Natural killer cell (primary cell): ENCODE measurements around the gene ERC1. TPM values are rescaled to one million over a fixed set of nuclear protein-coding genes. Genes with fewer than 3 reads are reported as not detected.

ENCODE experiments used
- ATAC-seq, 3 donors: fragments of 150-1000 bp in 2 of 3; fragments of 200-7000 bp in 1 of 3; cut with Tn5 transposase; 1 replicate in 1 of 3; 2 replicates in 2 of 3; pipeline ENCODE4 v1.10.0; 2021; ENCODE audit warnings: mild to moderate bottlenecking in 2 of 3, moderate library complexity in 2 of 3
- DNase-seq, 2 donors: peaks; one replicate each; pipeline versions ENCODE4 v3.0.0 to v3.0.0-alpha.2; 2013 to 2021; ENCODE audit warnings: mixed read lengths in 1 of 2
- H3K27ac ChIP-seq: one replicate; pipeline ENCODE4 v1.5.1; 2013; ENCODE audit warnings: mild to moderate bottlenecking, low read length
- H3K27me3 ChIP-seq: one replicate; pipeline ENCODE4 v1.6.1; 2013; ENCODE audit warnings: low read length; ENCODE audit not compliant: control insufficient read depth, insufficient read depth
- H3K36me3 ChIP-seq: one replicate; pipeline ENCODE4 v1.6.1; 2013; ENCODE audit warnings: low read length; ENCODE audit not compliant: control insufficient read depth, insufficient read depth
- H3K4me1 ChIP-seq: one replicate; pipeline ENCODE4 v1.6.1; 2013; ENCODE audit warnings: low read length; ENCODE audit not compliant: control insufficient read depth, insufficient read depth
- H3K4me3 ChIP-seq: one replicate; pipeline ENCODE4 v1.5.1; 2013; ENCODE audit warnings: low read length
- H3K9me3 ChIP-seq: one replicate; pipeline ENCODE4 v1.6.1; 2013; ENCODE audit warnings: low read length; ENCODE audit not compliant: control insufficient read depth, insufficient read depth
- H3K27ac Mint-ChIP-seq, 2 donors: one replicate each; pipeline ENCODE4 v1.8.0; 2022; ENCODE audit warnings: mild to moderate bottlenecking in 2 of 2, mixed read lengths in 2 of 2, moderate library complexity in 1 of 2
- H3K27me3 Mint-ChIP-seq, 2 donors: one replicate each; pipeline ENCODE4 v1.8.0; 2022; ENCODE audit warnings: low read depth in 2 of 2, mixed read lengths in 2 of 2
- H3K36me3 Mint-ChIP-seq: one replicate; pipeline ENCODE4 v1.8.0; 2022; ENCODE audit warnings: mixed read lengths
- H3K4me1 Mint-ChIP-seq, 2 donors: one replicate each; pipeline ENCODE4 v1.8.0; 2022; ENCODE audit warnings: mixed read lengths in 2 of 2
- H3K4me3 Mint-ChIP-seq: one replicate; pipeline ENCODE4 v1.8.0; 2022; ENCODE audit warnings: mild to moderate bottlenecking, moderate library complexity, mixed read lengths
- H3K9me3 Mint-ChIP-seq, 2 donors: one replicate each; pipeline ENCODE4 v1.8.0; 2022; ENCODE audit warnings: mixed read lengths in 2 of 2
- WGBS: methylation state at CpG from one replicate; pipeline ENCODE4 v1.1.7; 2013; ENCODE audit warnings: missing lambda C conversion rate; ENCODE audit not compliant: insufficient coverage; 5-methylcytosine and 5-hydroxymethylcytosine counted together
- intact Hi-C: fragments of 100-400 bp; cut with micrococcal nuclease; formaldehyde crosslinking; loops from one replicate; pipeline ENCODE4 v1.14.2; 2022
- total RNA-seq, 4 donors: library from RNA; stranded (reverse); fragments of 120-200 nt in 1 of 4; gene quantifications; one replicate each; pipeline versions ENCODE4 v1.2.3 to v1.2.4, GENCODE V29; 2013 to 2022
- TF ChIP-seq, protein P1 (sequence below): fragments of 200-600 bp; IDR thresholded peaks from one replicate; pipeline ENCODE4 v1.8.0; 2022; ENCODE audit warnings: antibody characterized with exemption

ERC1 gene
- total RNA-seq, 3 donors from 2014 or later (not counting 1 experiment from before 2014, with no cell fraction given), result 43.5 to 54.0 (median 44.9) TPM

DNA sequence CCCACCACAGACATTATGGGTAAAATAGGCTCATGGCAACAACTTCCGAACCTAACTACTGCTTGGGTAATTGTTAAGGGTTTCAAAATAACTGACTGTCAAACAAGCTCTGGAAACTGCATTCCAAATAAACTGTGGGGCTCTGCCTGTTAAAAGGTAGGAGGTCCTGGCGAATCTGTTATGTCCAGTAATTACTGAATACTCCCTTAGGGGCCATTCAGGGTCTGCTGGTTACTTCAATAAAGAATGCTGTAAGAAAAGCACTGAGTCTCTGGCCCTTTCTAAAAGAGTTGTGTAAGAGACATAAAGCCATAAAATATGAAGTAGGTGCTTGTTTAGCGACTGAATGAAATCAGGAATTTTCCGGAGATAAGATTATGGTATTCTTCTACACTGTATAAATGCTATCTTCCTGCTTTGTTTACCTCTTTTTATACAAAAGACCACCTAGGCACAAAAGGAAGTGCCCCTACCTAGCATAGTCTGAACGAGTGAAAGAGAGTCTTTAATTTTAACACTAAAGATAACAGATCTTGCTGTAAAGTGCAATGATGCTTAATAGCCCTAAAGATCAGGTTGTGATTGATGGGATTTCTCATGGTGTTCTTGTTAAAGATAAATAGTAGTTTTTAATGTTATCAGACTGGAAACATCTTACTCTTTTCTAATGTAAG, 475.6 kb downstream of the ERC1 start:
- ATAC-seq, result no peak
- H3K27me3 Mint-ChIP-seq, result no peaks in the 10 kb centered on the region
- no peaks in the 10 kb centered on the region for H3K4me1 ChIP-seq
- no peaks in the 10 kb centered on the region for H3K36me3 ChIP-seq
- H3K27ac ChIP-seq, result no peak overlapping the region
- DNase-seq, result no peak
- 100% methylated on average over 3 of the region's 5 CpGs for WGBS
- TF ChIP-seq, protein P1, sequence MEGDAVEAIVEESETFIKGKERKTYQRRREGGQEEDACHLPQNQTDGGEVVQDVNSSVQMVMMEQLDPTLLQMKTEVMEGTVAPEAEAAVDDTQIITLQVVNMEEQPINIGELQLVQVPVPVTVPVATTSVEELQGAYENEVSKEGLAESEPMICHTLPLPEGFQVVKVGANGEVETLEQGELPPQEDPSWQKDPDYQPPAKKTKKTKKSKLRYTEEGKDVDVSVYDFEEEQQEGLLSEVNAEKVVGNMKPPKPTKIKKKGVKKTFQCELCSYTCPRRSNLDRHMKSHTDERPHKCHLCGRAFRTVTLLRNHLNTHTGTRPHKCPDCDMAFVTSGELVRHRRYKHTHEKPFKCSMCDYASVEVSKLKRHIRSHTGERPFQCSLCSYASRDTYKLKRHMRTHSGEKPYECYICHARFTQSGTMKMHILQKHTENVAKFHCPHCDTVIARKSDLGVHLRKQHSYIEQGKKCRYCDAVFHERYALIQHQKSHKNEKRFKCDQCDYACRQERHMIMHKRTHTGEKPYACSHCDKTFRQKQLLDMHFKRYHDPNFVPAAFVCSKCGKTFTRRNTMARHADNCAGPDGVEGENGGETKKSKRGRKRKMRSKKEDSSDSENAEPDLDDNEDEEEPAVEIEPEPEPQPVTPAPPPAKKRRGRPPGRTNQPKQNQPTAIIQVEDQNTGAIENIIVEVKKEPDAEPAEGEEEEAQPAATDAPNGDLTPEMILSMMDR, result no peak
- H3K9me3 ChIP-seq, result no peaks in the 10 kb centered on the region
- no peaks in the 10 kb centered on the region for H3K27me3 ChIP-seq
- H3K4me1 Mint-ChIP-seq, result no peaks in the 10 kb centered on the region
- H3K9me3 Mint-ChIP-seq, result no peaks in the 10 kb centered on the region
- no peak overlapping the region for H3K4me3 ChIP-seq
- H3K36me3 Mint-ChIP-seq, result no peaks in the 10 kb centered on the region
- H3K4me3 Mint-ChIP-seq, result no peak overlapping the region
- intact Hi-C loops, result no loop called here
- no peak overlapping the region for H3K27ac Mint-ChIP-seq

DNA sequence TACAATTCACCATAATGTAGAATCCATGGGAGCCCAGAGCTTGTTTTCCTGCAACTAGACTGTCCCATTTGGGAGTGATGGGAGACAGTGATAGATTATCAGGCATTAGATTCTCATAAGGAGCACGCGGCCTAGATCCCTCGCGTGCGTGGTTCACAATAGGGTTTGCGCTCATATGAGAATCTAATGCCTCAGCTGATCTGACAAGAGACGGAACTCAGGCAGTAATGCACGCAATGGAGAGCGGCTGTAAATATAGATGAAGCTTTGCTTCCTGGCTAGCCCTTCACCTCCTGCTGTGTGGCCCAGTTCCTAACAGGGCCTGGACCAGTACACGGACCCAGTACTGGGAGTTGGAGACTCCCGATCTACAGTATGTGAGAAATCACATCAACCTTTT, 476.7 kb downstream of the ERC1 start:
- Histone ChIP-seq H3K9me3 (no peaks in the 10 kb centered on the region), H3K4me1 (peaks cover 5% of the 10 kb centered on the region), H3K27ac (no peak overlapping the region), H3K4me3 (no peak overlapping the region), H3K36me3 (no peaks in the 10 kb centered on the region), H3K27me3 (no peaks in the 10 kb centered on the region)
- intact Hi-C loops, result no loop called here
- peaks cover 0 to 6% of the 10 kb centered on the region in 2 donors for H3K4me1 Mint-ChIP-seq
- TF ChIP-seq, protein P1, result no peak
- no peaks in the 10 kb centered on the region for H3K27me3 Mint-ChIP-seq
- no peak for DNase-seq
- ATAC-seq, result no peak
- no peak overlapping the region for H3K4me3 Mint-ChIP-seq
- no peak overlapping the region for H3K27ac Mint-ChIP-seq
- H3K36me3 Mint-ChIP-seq, result no peaks in the 10 kb centered on the region
- 97% methylated on average over 11 of the region's 11 CpGs for WGBS
- H3K9me3 Mint-ChIP-seq, result no peaks in the 10 kb centered on the region

DNA sequence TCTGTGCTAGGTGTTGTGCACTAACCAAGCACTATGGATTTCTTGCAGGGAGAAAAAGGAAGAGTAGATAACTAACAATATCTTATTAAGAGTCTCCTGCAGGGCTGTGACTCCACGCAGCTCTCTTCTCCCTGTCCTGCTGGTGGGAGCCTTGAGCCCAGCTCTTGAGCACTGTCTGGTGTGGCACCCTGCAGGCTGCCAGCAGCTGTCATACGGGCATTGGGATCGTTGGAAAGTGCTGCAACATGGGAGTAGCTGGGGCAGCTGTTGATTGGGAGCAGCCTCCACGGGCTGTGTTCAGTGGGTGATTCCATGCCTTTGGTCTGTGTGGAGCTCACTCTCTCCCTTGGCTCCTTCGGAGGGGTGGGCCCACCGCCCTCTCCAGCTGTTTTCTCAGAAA, 478.0 kb downstream of the ERC1 start:
- Histone ChIP-seq H3K4me3 (no peak overlapping the region), H3K36me3 (no peaks in the 10 kb centered on the region), H3K27ac (no peak overlapping the region), H3K9me3 (no peaks in the 10 kb centered on the region), H3K27me3 (no peaks in the 10 kb centered on the region), H3K4me1 (peaks cover 18% of the 10 kb centered on the region)
- Mint-ChIP-seq H3K27me3 (no peaks in the 10 kb centered on the region), H3K4me1 (peaks cover 0 to 8% of the 10 kb centered on the region in 2 donors), H3K27ac (no peak overlapping the region), H3K9me3 (no peaks in the 10 kb centered on the region), H3K36me3 (no peaks in the 10 kb centered on the region), H3K4me3 (no peak overlapping the region)
- ATAC-seq (no peak), DNase-seq (no peak)
- TF ChIP-seq, protein P1, result no peak
- WGBS, result 96% methylated on average over 6 of the region's 6 CpGs
- intact Hi-C loops, result no loop called here

DNA sequence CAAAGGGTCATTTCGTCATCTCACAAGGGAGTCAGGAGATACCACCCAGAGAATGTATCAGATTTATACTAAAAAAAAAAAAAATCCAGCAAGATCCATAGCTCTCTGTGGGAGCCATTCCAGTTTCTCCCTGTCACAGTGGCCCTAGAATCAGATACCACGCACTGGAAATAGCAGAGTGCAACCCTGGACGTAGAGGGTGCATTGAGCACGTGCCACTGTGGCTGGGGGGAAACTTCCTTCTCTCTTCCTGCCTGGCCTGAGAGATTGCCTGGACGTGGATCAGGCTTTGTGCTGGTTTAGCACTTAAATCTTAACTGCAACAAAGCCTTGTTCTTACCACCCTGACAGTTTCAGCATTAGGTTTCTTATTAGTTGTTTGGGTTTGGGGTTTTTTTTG, 479.0 kb downstream of the ERC1 start:
- H3K4me1 Mint-ChIP-seq, result peaks cover 0 to 8% of the 10 kb centered on the region in 2 donors
- TF ChIP-seq, protein P1, result no peak

More for the DNA sequence above, 479.0 kb downstream of the ERC1 start:
- Histone ChIP-seq H3K27me3 (no peaks in the 10 kb centered on the region), H3K27ac (no peak overlapping the region), H3K4me1 (peaks cover 18% of the 10 kb centered on the region), H3K9me3 (no peaks in the 10 kb centered on the region), H3K4me3 (no peak overlapping the region), H3K36me3 (no peaks in the 10 kb centered on the region)
- no peak for ATAC-seq
- intact Hi-C loops, result no loop called here
- H3K36me3 Mint-ChIP-seq, result no peaks in the 10 kb centered on the region
- H3K27me3 Mint-ChIP-seq, result no peaks in the 10 kb centered on the region
- no peaks in the 10 kb centered on the region for H3K9me3 Mint-ChIP-seq
- no peak overlapping the region for H3K4me3 Mint-ChIP-seq
- DNase-seq, result no peak
- no peak overlapping the region for H3K27ac Mint-ChIP-seq
- 66% methylated on average over 5 of the region's 5 CpGs for WGBS
